BLaER1 (cell line): ENCODE data around the gene DEDD.

Source experiments
- H3K27ac ChIP-seq: shearing (Covaris generic); formaldehyde crosslinking; 2 replicates; pipeline ENCODE4 v1.8.1; 2022
- H3K27me3 ChIP-seq: shearing (Covaris generic); formaldehyde crosslinking; 2 replicates; pipeline ENCODE4 v1.8.1; 2022
- H3K36me3 ChIP-seq: shearing (Covaris generic); formaldehyde crosslinking; 2 replicates; pipeline ENCODE4 v1.8.1; 2022
- H3K4me1 ChIP-seq: shearing (Covaris generic); formaldehyde crosslinking; 2 replicates; pipeline ENCODE4 v1.8.1; 2022
- H3K4me2 ChIP-seq: shearing (Covaris generic); formaldehyde crosslinking; 2 replicates; pipeline ENCODE4 v1.8.1; 2022
- H3K4me3 ChIP-seq: shearing (Covaris generic); formaldehyde crosslinking; 2 replicates; pipeline ENCODE4 v1.8.1; 2022
- H3K9ac ChIP-seq: shearing (Covaris generic); formaldehyde crosslinking; 2 replicates; pipeline ENCODE4 v1.8.1; 2022
- H3K9me3 ChIP-seq: shearing (Covaris generic); formaldehyde crosslinking; 2 replicates; pipeline ENCODE4 v1.8.1; 2022
- H4K20me1 ChIP-seq: shearing (Covaris generic); formaldehyde crosslinking; 2 replicates; pipeline ENCODE4 v1.8.1; 2022
- Cebpa-rat ChIP-seq: shearing (Covaris generic); IDR thresholded peaks from 2 replicates; pipeline ENCODE4 v1.8.1; 2022

The DEDD gene

DNA sequence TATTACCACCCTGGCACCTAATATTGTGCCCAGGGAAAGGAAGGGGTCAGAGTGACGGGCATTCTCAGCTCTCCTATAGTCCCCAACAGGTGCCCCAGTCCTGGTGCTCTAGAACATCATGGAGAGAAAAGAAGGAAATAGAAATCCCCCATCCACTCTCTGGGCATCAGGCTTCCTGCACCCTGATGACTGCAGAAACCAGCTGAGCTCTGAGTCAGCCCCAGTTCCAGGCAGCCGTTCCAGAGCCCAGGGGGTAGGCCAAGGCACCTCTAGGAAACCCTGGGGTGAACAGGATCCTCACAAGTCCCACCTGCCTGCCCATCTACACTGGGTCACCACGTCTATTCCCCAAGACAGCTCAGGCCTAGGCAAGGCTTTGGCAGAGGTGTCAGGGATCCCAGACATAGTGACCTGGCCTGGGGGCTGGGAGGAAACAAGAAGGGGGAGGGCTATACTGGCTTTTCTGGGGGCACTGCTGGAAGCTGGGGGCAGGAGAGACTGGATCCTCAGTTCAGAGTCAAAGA is 43.8 kb downstream of the DEDD start:
- H3K9me3 ChIP-seq = no peaks in the 10 kb centered on the region
- no peaks in the 10 kb centered on the region for H3K27me3 ChIP-seq
- H3K4me3 ChIP-seq = no peak overlapping the region
- no peak overlapping the region for H3K27ac ChIP-seq
- no peaks in the 10 kb centered on the region for H3K36me3 ChIP-seq
- no peak overlapping the region for H3K4me2 ChIP-seq
- no peaks in the 10 kb centered on the region for H3K4me1 ChIP-seq
- TF ChIP-seq Cebpa-rat = no peak
- H3K9ac ChIP-seq = no peak overlapping the region
- no peaks in the 10 kb centered on the region for H4K20me1 ChIP-seq

DNA sequence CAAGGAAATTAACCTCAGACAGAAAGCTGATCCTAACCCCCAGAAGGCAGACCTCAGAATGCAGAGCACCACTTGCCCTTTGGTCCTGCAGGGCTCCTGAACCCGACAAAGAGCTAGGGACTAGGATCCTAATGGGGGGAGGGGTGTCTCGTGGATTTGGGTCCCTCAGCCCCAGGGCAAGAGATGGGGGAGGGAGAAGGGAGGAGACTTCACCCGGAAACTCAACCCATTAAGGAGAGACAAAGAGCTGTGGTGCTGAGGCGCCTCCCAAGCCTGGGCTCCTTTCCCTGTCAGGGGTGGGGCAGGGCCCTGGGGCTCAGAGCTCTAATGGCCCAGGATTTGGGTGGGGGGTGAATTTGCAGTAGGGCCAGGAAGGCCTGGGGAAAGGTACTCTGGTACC is 46.0 kb downstream of the DEDD start:
- H3K9me3 ChIP-seq = no peaks in the 10 kb centered on the region
- no peak overlapping the region for H3K9ac ChIP-seq
- H4K20me1 ChIP-seq = no peaks in the 10 kb centered on the region
- TF ChIP-seq Cebpa-rat = no peak
- H3K27ac ChIP-seq = no peak overlapping the region
- H3K27me3 ChIP-seq = no peaks in the 10 kb centered on the region
- H3K36me3 ChIP-seq = no peaks in the 10 kb centered on the region
- H3K4me3 ChIP-seq = no peak overlapping the region
- H3K4me1 ChIP-seq = no peaks in the 10 kb centered on the region
- no peak overlapping the region for H3K4me2 ChIP-seq

- Histone ChIP-seq H3K27me3 (no peaks in the 10 kb centered on the region), H3K9ac (no peak overlapping the region), H3K27ac (no peak overlapping the region), H3K4me2 (no peak overlapping the region), H3K36me3 (no peaks in the 10 kb centered on the region), H3K4me3 (no peak overlapping the region), H3K9me3 (no peaks in the 10 kb centered on the region), H4K20me1 (no peaks in the 10 kb centered on the region), H3K4me1 (no peaks in the 10 kb centered on the region)
- TF ChIP-seq Cebpa-rat = no peak
Measured at GRCh38 chr1:161085165-161085564, 47.3 kb downstream of the DEDD start.

- no peak for TF ChIP-seq Cebpa-rat
- Histone ChIP-seq H3K27me3 (no peaks in the 10 kb centered on the region), H3K27ac (no peak overlapping the region), H3K4me1 (no peaks in the 10 kb centered on the region), H4K20me1 (no peaks in the 10 kb centered on the region), H3K36me3 (no peaks in the 10 kb centered on the region), H3K4me3 (no peak overlapping the region), H3K4me2 (no peak overlapping the region), H3K9ac (no peak overlapping the region), H3K9me3 (no peaks in the 10 kb centered on the region)
Measured at GRCh38 chr1:161084597-161084988, 47.9 kb downstream of the DEDD start.

DNA sequence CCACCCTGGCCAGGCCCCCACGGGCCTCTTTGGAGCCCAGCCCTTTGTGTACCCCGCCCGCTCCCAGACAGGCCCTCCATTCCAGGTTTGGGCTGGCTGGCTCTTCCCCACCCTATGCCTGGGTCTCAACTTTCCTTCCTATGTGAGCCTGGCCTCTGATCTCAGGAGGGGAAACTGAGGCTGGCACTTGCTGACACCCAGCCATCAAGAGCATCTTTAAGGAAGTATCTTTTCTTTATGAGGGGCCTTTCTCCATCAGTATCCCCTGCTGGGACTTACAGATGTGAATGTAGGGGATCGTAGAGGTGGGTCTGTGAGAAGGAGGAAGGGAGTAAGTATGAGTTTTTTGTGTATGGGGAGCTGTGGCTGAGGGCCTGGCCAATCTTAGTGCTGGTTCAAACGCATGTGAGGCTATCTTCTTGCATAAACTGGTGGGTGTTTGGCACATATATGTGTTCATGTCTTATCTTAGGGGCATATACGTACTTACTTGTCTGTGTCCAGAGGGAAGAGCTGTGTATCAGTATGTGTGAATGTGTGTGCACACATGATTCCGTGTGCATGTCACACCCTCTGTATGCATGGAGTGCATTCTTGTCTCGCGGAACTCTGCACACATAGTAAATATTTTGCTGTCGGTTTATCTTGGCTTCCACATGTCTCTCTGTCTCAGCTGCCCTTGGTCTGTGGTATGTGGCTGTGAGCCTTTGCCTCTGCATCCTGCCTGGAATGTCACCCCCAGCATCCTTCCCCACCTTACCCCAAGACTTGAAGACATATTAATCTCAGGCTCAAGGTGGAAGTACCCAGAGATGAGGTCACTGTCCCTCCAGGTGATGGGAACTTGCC is 48.5 kb downstream of the DEDD start:
- no peaks in the 10 kb centered on the region for H3K36me3 ChIP-seq
- no peaks in the 10 kb centered on the region for H4K20me1 ChIP-seq
- no peaks in the 10 kb centered on the region for H3K27me3 ChIP-seq
- no peak overlapping the region for H3K9ac ChIP-seq
- TF ChIP-seq Cebpa-rat = no peak
- no peaks in the 10 kb centered on the region for H3K4me1 ChIP-seq
- no peaks in the 10 kb centered on the region for H3K9me3 ChIP-seq
- no peak overlapping the region for H3K4me3 ChIP-seq
- no peak overlapping the region for H3K27ac ChIP-seq
- H3K4me2 ChIP-seq = no peak overlapping the region

DNA sequence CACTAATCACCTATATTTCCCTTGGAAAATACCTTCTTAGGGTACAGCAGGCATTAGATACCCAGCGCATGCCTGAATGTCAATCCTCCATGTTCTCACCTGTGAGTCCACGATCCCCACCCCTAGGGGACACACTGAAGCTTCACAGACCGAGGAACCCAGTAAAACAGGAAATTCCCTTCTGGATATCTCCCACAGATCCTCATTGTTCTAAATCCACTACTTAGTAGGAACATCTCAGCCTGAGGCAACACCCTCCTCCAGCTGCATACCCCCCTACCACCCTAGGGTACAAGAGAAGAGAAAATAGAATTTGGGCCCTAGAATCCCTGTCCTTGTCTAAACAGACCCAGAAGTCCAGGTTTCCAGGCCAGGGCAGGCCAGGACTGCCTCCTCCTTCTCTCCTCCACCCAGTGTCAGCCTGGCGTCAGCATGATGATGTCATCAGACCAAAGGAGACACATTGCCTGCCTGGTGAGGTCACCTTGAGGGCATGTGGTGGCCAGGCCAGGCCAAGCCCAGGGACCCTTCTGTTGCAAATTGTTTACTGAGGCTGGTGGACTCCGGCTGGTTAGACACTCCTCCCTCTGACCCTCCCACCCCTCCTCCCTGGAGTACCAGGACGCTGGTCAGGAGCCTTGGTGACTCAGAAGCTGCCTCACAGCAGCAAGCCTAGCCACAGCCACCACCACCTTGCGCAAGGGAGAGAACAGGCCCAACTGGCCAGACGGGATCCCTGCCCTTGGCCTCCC is 49.3 kb downstream of the DEDD start:
- no peak for TF ChIP-seq Cebpa-rat
- H3K36me3 ChIP-seq = no peaks in the 10 kb centered on the region
- H3K4me3 ChIP-seq = no peak overlapping the region
- H3K9ac ChIP-seq = no peak overlapping the region
- no peaks in the 10 kb centered on the region for H3K4me1 ChIP-seq
- no peaks in the 10 kb centered on the region for H3K9me3 ChIP-seq
- H3K4me2 ChIP-seq = no peak overlapping the region
- no peaks in the 10 kb centered on the region for H3K27me3 ChIP-seq
- no peaks in the 10 kb centered on the region for H4K20me1 ChIP-seq
- no peak overlapping the region for H3K27ac ChIP-seq

DNA sequence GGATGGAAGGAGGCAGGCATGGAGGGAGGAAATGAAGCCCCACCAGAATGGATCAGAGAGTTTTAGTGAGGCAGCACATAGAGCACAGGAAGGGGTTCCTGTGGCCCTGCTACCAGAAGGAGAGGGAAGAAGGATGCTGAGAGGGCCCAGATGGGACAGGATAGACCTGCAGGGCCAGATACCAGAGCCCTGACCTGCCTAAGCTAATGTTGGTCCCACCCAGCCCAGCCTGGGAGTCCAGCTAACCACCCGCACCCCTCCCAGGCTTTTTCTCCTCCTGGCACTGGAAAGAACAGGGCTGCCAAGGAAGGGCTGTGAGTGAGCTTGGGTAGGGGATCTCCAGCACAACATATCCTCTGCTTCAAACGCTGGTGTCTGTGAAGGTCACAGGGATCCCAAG is 50.0 kb downstream of the DEDD start:
- no peak for TF ChIP-seq Cebpa-rat
- Histone ChIP-seq H3K36me3 (no peaks in the 10 kb centered on the region), H3K4me1 (no peaks in the 10 kb centered on the region), H3K9me3 (no peaks in the 10 kb centered on the region), H3K4me3 (no peak overlapping the region), H3K9ac (no peak overlapping the region), H3K27me3 (no peaks in the 10 kb centered on the region), H4K20me1 (no peaks in the 10 kb centered on the region), H3K4me2 (no peak overlapping the region), H3K27ac (no peak overlapping the region)

- Histone ChIP-seq H3K4me3 (no peak overlapping the region), H3K4me2 (no peak overlapping the region), H3K9me3 (no peaks in the 10 kb centered on the region), H3K27me3 (no peaks in the 10 kb centered on the region), H3K27ac (no peak overlapping the region), H4K20me1 (no peaks in the 10 kb centered on the region), H3K9ac (no peak overlapping the region), H3K36me3 (no peaks in the 10 kb centered on the region), H3K4me1 (no peaks in the 10 kb centered on the region)
- no peak for TF ChIP-seq Cebpa-rat
Measured at GRCh38 chr1:161081519-161081918, 50.9 kb downstream of the DEDD start.

DNA sequence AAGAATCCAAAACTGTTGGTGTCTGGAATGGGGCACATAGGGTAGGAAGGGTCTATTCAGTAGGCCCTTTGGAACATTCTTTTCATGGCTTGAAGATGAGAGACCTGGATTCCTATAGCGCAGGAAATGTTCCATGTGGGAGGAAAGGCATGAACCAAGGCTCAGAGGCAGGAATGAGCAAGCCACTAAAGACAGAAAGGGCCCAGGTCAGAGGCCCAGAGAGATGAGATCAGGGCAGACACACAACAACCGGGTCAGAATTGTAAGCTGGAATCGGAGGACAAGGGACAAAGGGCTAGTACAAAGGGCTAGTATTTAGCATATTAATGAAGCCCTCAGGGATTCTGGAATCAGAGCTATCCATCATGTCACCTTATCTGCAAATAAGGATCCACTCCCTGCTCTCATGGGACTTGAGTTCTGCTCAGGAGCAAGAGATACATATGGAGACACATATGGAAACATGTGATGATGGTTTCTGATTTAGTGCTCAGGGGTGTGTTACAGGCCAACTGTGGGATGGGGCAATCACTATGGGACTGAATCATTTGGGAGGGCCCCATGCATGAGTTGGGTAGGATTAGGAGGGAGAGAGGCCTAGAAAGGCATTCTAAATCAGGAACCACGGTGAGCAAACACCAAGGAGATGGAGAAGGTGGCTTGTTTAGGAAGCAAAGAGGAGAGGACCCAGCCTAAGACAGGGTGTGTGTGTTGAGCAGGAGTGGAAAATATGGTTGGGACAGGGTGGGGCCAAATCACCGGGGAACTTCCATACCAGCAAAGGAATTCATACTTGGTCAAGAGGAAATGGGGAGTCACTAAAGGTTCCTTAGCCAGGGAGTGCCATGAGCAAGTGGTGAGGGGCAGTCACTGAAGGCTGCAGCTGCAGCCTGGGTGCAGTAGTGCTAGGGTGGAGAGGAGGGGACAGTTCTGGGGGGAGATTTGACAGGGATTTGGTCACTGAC is 51.7 kb downstream of the DEDD start:
- Histone ChIP-seq H3K4me2 (no peak overlapping the region), H3K4me3 (no peak overlapping the region), H3K9me3 (no peaks in the 10 kb centered on the region), H3K4me1 (no peaks in the 10 kb centered on the region), H3K36me3 (no peaks in the 10 kb centered on the region), H3K27me3 (no peaks in the 10 kb centered on the region), H3K27ac (no peak overlapping the region), H3K9ac (no peak overlapping the region), H4K20me1 (no peaks in the 10 kb centered on the region)
- TF ChIP-seq Cebpa-rat = no peak
